ENCODE measurements around the gene EVC2.

DNA sequence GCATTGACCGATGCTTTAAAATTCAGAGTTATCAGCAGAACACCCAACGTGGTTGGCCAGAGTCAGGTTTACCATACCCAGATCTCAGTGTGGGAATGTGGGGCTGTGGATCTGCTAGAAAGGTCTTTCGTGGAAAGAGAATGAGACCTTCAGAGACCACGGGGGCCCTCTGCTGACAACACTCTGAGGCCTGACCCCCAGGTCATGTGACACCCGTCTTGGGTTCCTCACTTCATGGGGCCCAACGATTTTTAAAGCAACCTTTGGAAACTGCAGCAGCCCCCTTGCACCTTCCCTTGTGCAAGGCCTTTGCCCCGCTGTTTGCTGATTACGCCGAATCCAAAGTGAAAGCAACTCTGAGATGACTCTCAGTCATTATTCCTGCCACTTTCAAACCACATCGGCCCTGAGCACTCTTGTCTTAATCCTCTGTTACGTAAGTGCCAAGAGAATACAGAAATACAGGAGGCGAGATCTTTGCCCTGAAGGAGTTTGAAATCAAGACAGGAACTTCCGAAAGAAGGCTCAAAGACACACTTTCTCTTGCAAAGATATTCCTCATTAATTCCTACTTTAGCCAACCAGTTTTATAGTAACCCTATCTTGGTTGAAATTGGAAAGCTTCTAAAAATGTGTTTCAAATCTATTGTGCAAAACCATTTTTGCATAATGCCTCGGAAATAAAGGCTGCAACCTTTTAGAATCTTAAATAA, 88.3 kb downstream of the EVC2 start:
- TF ChIP-seq EZH2phosphoT487 (IDR thresholded peaks at IDR 0.05; ENCODE audit: borderline replicate concordance, low read depth, low read length): no peak
- TF ChIP-seq, protein P1, sequence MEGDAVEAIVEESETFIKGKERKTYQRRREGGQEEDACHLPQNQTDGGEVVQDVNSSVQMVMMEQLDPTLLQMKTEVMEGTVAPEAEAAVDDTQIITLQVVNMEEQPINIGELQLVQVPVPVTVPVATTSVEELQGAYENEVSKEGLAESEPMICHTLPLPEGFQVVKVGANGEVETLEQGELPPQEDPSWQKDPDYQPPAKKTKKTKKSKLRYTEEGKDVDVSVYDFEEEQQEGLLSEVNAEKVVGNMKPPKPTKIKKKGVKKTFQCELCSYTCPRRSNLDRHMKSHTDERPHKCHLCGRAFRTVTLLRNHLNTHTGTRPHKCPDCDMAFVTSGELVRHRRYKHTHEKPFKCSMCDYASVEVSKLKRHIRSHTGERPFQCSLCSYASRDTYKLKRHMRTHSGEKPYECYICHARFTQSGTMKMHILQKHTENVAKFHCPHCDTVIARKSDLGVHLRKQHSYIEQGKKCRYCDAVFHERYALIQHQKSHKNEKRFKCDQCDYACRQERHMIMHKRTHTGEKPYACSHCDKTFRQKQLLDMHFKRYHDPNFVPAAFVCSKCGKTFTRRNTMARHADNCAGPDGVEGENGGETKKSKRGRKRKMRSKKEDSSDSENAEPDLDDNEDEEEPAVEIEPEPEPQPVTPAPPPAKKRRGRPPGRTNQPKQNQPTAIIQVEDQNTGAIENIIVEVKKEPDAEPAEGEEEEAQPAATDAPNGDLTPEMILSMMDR (conservative IDR thresholded peaks at IDR 0.05; ENCODE audit: low read length): no peak
